Testis (tissue), 3 donors: Measurements from ENCODE around the gene VOPP1. TPM values are rescaled to one million over a fixed set of nuclear protein-coding genes. Genes with fewer than 3 reads are reported as not detected.

Source experiments
- DNase-seq: peaks from one replicate; pipeline ENCODE4 v3.0.0-alpha.2; 2019
- H3K27ac ChIP-seq, 2 donors: fragments of 200-600 bp; sonication (generic); one replicate each; pipeline ENCODE4 v1.5.1; 2019
- H3K27me3 ChIP-seq: fragments of 200-600 bp; sonication (generic); one replicate; pipeline ENCODE4 v1.5.1; 2019
- H3K36me3 ChIP-seq: fragments of 200-600 bp; sonication (generic); one replicate; pipeline ENCODE4 v1.5.1; 2017; ENCODE audit warnings: low read depth; ENCODE audit errors: missing control alignments
- H3K4me1 ChIP-seq: fragments of 200-600 bp; sonication (generic); one replicate; pipeline ENCODE4 v1.5.1; 2019
- H3K4me3 ChIP-seq, 2 donors: fragments of 200-600 bp; sonication (generic); one replicate each; pipeline ENCODE4 v1.5.1; 2017 to 2019
- H3K9me3 ChIP-seq: fragments of 200-600 bp; sonication (generic); one replicate; pipeline ENCODE4 v1.5.1; 2017
- POLR2A ChIP-seq: fragments of 450-650 bp; IDR thresholded peaks from one replicate; pipeline ENCODE4 v1.6.1; 2017; ENCODE audit warnings: antibody characterized with exemption, mild to moderate bottlenecking, moderate library complexity
- WGBS, 2 donors: methylation state at CpG; one replicate each; pipeline ENCODE4 v1.1.5; 2018; 5-methylcytosine and 5-hydroxymethylcytosine counted together
- intact Hi-C: fragments of 100-400 bp; cut with DNase I; formaldehyde crosslinking; loops from one replicate; pipeline ENCODE4 v1.15.1; 2023; ENCODE audit warnings: low total_unique reads
- polyA plus RNA-seq: library from polyadenylated mRNA; stranded (reverse); fragments of 350-450 nt; fragmentation: Illumina TruSeq; extraction: RNeasy Lipid Tissue Mini Kit (QIAGEN cat#74804); gene quantifications from one replicate; pipeline ENCODE4 v1.2.3, GENCODE V29; 2014; ENCODE audit warnings: low read depth, low replicate concordance; ENCODE audit not compliant: insufficient read depth
- total RNA-seq, 2 donors: library from RNA; depleted of rRNA; stranded (reverse); fragments of >200 nt; gene quantifications; one replicate each; pipeline ENCODE4 v1.2.3, GENCODE V29; 2016
- TF ChIP-seq, protein P1 (sequence below), 3 experiments: fragments of 450-650 bp in 2 of 3; fragments of 200-600 bp in 1 of 3; sonication (generic) in 1 of 3; IDR thresholded peaks; one replicate each; pipeline ENCODE4 v1.5.1; 2016 to 2019; ENCODE audit warnings: antibody characterized with exemption in 3 of 3, mild to moderate bottlenecking in 2 of 3, moderate library complexity in 1 of 3

VOPP1 gene
- total and polyA plus RNA-seq, 3 donors from 2014 or later: 25.0 to 29.3 (median 26.6) TPM

DNA sequence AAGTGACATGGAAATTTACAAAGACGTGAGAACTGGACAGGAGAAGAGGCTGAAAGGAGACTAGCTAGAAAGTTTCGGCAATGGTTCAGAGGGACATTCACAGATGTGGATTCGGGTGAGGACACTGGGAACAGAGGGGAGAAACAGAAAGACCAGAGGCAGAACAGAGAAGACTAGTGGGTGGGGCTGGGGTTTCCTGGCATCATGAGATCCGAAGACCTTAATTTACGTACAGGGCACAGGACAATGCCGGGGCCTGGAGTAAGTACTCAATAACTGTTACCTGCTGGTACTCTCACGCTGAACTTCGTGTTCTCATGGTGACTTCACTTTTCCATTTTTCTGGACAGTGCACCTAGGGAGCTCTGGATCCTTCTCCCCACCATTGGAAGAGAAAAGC lies 53.5 kb downstream of the VOPP1 start:
- Histone ChIP-seq H3K27me3 (no peaks in the 10 kb centered on the region), H3K9me3 (no peaks in the 10 kb centered on the region), H3K27ac (no peak overlapping the region), H3K4me1 (no peaks in the 10 kb centered on the region), H3K4me3 (no peak overlapping the region), H3K36me3 (no peaks in the 10 kb centered on the region)
- WGBS, 2 donors: 92% methylated on average over 8 of the region's 8 CpGs
- no peak for DNase-seq
- TF ChIP-seq, protein P1, sequence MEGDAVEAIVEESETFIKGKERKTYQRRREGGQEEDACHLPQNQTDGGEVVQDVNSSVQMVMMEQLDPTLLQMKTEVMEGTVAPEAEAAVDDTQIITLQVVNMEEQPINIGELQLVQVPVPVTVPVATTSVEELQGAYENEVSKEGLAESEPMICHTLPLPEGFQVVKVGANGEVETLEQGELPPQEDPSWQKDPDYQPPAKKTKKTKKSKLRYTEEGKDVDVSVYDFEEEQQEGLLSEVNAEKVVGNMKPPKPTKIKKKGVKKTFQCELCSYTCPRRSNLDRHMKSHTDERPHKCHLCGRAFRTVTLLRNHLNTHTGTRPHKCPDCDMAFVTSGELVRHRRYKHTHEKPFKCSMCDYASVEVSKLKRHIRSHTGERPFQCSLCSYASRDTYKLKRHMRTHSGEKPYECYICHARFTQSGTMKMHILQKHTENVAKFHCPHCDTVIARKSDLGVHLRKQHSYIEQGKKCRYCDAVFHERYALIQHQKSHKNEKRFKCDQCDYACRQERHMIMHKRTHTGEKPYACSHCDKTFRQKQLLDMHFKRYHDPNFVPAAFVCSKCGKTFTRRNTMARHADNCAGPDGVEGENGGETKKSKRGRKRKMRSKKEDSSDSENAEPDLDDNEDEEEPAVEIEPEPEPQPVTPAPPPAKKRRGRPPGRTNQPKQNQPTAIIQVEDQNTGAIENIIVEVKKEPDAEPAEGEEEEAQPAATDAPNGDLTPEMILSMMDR (IDR thresholded peaks at IDR 0.05): no peak
- no peak for TF ChIP-seq POLR2A
- intact Hi-C loops: no loop called here

GRCh38 chr7:55517936-55518689 lies 54.2 kb downstream of the VOPP1 start:
- no peak for DNase-seq
- no peak overlapping the region for H3K4me3 ChIP-seq
- WGBS, 2 donors: 93 to 96% methylated on average over 15 of the region's 15 CpGs
- no peak for TF ChIP-seq POLR2A
- TF ChIP-seq, protein P1 (IDR thresholded peaks at IDR 0.05): no peak
- intact Hi-C loops: no loop called here
- no peaks in the 10 kb centered on the region for H3K27me3 ChIP-seq
- H3K27ac ChIP-seq: no peak overlapping the region
- no peaks in the 10 kb centered on the region for H3K9me3 ChIP-seq
- H3K36me3 ChIP-seq: no peaks in the 10 kb centered on the region
- no peaks in the 10 kb centered on the region for H3K4me1 ChIP-seq

DNA sequence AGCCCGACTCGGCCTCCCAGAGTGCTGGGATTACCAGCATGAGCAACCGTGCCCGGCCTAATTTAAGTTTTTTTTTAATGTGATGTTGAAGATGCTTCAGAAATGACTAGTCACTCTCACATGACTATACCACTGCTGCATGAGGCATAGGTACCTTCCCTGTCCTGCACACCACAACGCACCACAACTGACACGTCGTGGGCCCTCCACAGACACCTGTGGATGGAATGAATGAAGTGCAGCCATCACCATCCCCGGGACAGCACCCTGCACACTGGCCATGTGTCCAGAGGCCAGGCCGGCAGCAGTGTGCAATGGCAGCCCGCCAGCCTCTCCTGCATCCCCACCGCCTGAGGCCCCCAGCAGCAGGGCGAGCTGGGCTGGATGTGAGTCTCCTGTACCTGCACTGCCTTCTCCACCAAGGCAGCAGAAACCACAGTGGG lies 55.1 kb downstream of the VOPP1 start:
- Histone ChIP-seq H3K27ac (no peak overlapping the region), H3K36me3 (no peaks in the 10 kb centered on the region), H3K4me1 (no peaks in the 10 kb centered on the region), H3K9me3 (no peaks in the 10 kb centered on the region), H3K27me3 (no peaks in the 10 kb centered on the region), H3K4me3 (no peak overlapping the region)
- 86 to 99% methylated on average over 10 to 12 of the region's 12 CpGs for WGBS, 2 donors
- no peak for TF ChIP-seq POLR2A
- TF ChIP-seq, protein P1 (IDR thresholded peaks at IDR 0.05): no peak
- intact Hi-C loops: no loop called here
- DNase-seq: no peak

DNA sequence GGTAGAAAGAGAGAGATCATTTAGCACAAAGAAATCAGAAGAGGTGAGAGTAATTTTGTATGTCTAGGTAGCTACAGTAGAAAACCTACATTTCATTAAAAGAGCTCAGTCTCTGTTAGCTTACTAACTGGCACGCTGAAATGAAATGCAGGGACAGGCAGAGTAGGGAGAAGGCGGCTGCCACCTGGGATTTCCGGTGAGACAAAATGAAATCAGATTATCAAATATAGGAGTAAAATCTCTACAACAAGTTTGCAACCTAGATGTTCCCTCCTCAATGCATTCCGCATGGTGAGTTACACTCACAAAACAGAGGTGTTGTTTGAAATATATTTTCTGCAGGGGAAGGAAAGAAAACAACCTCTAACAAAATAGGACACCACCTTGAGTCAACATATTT lies 55.9 kb downstream of the VOPP1 start:
- DNase-seq: no peak
- intact Hi-C loops: no loop called here
- Histone ChIP-seq H3K27ac (no peak overlapping the region), H3K27me3 (no peaks in the 10 kb centered on the region), H3K4me3 (no peak overlapping the region), H3K4me1 (no peaks in the 10 kb centered on the region), H3K9me3 (no peaks in the 10 kb centered on the region), H3K36me3 (no peaks in the 10 kb centered on the region)
- WGBS, 2 donors: 92 to 93% methylated on average over 4 of the region's 4 CpGs
- TF ChIP-seq, protein P1 (IDR thresholded peaks at IDR 0.05): no peak
- no peak for TF ChIP-seq POLR2A
